Activated T-cell treated with anti-CD3 and anti-CD28 coated beads, Interleukin-2, amount 50 U/mL, for 24 hours (primary cell): Measurements from ENCODE around the gene ZNF280B.
"Not testable (repeated sequence)": the region's sequence is repeated elsewhere in the genome, so short reads cannot be mapped to it uniquely, and the experiment has no call there.

Experiments
- DNase-seq: peaks from one replicate; pipeline ENCODE4 v3.0.0-alpha.2; 2020
- H3K27ac Mint-ChIP-seq: 2 replicates; pipeline ENCODE4 v1.8.0; 2020; ENCODE audit warnings: mild to moderate bottlenecking, mixed read lengths
- H3K27me3 Mint-ChIP-seq: 2 replicates; pipeline ENCODE4 v1.8.0; 2020; ENCODE audit warnings: mixed read lengths
- H3K36me3 Mint-ChIP-seq: 2 replicates; pipeline ENCODE4 v1.8.0; 2020; ENCODE audit warnings: low read depth, mixed read lengths
- H3K4me1 Mint-ChIP-seq: 2 replicates; pipeline ENCODE4 v1.8.0; 2020; ENCODE audit warnings: low read depth, mixed read lengths
- H3K4me3 Mint-ChIP-seq: 2 replicates; pipeline ENCODE4 v1.8.0; 2020; ENCODE audit warnings: mild to moderate bottlenecking, moderate library complexity, mixed read lengths
- H3K9me3 Mint-ChIP-seq: 2 replicates; pipeline ENCODE4 v1.8.0; 2020; ENCODE audit warnings: mixed read lengths

The ZNF280B gene

GRCh38 chr22:22546490-22546889 is 37.9 kb upstream of the ZNF280B start:
- no peak overlapping the region for H3K27ac Mint-ChIP-seq
- no peaks in the 10 kb centered on the region for H3K9me3 Mint-ChIP-seq
- H3K4me3 Mint-ChIP-seq, result no peak overlapping the region
- no peaks in the 10 kb centered on the region for H3K36me3 Mint-ChIP-seq
- no peaks in the 10 kb centered on the region for H3K27me3 Mint-ChIP-seq
- no peaks in the 10 kb centered on the region for H3K4me1 Mint-ChIP-seq
- DNase-seq, result no peak

DNA sequence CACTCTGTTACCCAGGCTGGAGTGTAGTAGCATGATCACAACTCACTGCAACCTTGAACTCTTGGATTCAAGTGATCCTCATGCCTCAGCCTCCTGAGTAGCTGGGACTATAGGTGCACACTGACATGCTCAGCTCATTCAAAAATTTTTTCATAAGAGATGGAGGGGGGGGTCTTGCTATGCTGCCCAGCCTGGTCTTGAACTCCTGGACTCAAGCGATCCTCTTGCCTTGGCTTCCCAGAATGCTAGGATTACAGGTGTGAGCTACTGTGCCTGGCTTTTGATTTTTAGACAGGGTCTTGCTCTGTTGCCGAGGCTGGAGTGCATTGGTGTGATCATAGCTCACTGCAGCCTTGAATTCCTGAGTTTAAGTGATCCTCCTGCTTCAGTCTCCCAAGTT is 36.5 kb upstream of the ZNF280B start:
- no peak overlapping the region for H3K27ac Mint-ChIP-seq
- DNase-seq, result no peak
- no peaks in the 10 kb centered on the region for H3K36me3 Mint-ChIP-seq
- H3K27me3 Mint-ChIP-seq, result peaks cover 4% of the 10 kb centered on the region
- H3K4me3 Mint-ChIP-seq, result no peak overlapping the region
- no peaks in the 10 kb centered on the region for H3K9me3 Mint-ChIP-seq
- no peaks in the 10 kb centered on the region for H3K4me1 Mint-ChIP-seq

DNA sequence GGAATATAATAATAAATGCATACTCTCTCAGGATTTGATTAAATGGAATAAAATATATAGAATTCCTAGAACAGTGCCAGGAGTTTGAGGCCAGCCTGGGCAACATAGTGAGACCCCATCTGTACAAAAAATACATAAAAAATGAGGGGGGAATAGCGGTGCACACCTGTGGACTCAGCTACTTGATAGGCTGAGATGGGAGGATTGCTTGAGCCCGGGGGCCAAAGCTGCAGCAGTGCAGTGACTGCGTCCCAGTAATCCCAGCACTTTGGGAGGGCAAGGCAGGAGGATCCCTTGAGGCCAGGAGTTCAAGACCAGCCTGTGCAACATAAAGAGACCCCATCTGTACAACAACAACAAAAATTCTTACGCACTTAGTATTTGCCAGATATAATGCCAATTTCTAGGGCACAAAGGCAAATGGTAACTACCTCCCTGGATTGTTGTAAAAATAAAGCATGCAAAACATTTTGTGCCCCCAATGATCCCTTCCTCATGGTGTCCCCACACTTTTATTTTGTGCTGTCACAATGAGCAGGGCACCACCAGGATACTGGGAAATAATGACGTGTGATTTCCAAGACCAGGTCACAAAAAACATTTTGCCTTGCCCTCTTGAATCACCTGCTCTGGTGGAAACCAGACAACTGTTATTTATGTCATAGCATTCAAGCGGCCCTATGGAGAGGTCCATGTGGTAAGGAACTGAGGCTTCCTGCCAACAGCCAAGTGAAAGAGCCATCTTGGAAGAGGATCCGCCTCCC is 29.9 kb upstream of the ZNF280B start:
- H3K27ac Mint-ChIP-seq, result no peak overlapping the region

GRCh38 chr22:22536916-22537315 is 28.4 kb upstream of the ZNF280B start:
- peaks cover 14% of the 10 kb centered on the region for H3K27me3 Mint-ChIP-seq
- H3K27ac Mint-ChIP-seq, result no peak overlapping the region

More for the DNA sequence above, 29.9 kb upstream of the ZNF280B start:
- no peak overlapping the region for H3K4me3 Mint-ChIP-seq
- DNase-seq, result no peak
- no peaks in the 10 kb centered on the region for H3K4me1 Mint-ChIP-seq
- H3K9me3 Mint-ChIP-seq, result no peaks in the 10 kb centered on the region
- H3K36me3 Mint-ChIP-seq, result no peaks in the 10 kb centered on the region
- H3K27me3 Mint-ChIP-seq, result peaks cover 14% of the 10 kb centered on the region

DNA sequence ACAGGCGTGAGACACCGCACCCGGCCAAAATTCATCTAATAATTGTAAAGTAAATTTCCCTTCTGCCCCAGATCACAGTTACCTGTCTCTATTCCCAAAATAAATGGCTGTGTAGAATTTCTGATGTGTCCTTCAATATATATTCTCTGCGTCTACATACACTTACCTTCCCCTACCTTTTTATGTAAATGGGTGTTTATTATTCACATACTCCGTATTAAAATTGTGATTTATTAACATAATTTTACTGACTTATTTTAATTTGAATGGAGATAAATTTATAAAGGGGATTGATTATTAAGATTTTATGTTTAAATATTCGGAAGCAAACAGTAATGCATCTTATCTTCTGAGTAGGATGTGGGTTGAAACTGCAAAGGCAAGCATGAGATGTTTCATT is 28.0 kb upstream of the ZNF280B start:
- Mint-ChIP-seq H3K36me3 (no peaks in the 10 kb centered on the region), H3K4me1 (no peaks in the 10 kb centered on the region), H3K9me3 (no peaks in the 10 kb centered on the region), H3K4me3 (no peak overlapping the region), H3K27ac (no peak overlapping the region), H3K27me3 (peaks cover 14% of the 10 kb centered on the region)
- DNase-seq, result no peak

More at GRCh38 chr22:22536916-22537315, 28.4 kb upstream of the ZNF280B start:
- Mint-ChIP-seq H3K4me3 (no peak overlapping the region), H3K36me3 (no peaks in the 10 kb centered on the region), H3K9me3 (no peaks in the 10 kb centered on the region), H3K4me1 (no peaks in the 10 kb centered on the region)
- no peak for DNase-seq

DNA sequence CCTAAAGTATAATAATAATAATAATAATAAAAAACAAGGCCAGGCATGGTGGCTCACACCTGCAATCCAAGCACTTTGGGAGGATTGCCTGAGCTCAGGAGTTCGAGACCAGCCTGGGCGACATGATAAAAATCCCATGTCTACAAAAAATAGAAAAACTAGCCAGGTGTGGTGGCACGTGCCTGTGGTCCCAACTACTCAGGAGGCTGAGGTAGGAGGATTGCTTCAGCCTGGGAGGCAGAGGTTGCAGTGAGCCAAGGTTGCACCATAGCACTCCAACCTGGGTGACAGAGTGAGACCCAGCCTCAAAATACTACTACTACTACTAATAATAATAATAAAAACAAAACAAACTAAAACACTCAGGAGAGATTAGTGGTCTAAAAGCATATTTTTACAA is 27.1 kb upstream of the ZNF280B start:
- Mint-ChIP-seq H3K9me3 (no peaks in the 10 kb centered on the region), H3K4me1 (no peaks in the 10 kb centered on the region), H3K36me3 (no peaks in the 10 kb centered on the region), H3K4me3 (no peak overlapping the region), H3K27me3 (peaks cover 14% of the 10 kb centered on the region), H3K27ac (no peak overlapping the region)
- DNase-seq, result no peak

DNA sequence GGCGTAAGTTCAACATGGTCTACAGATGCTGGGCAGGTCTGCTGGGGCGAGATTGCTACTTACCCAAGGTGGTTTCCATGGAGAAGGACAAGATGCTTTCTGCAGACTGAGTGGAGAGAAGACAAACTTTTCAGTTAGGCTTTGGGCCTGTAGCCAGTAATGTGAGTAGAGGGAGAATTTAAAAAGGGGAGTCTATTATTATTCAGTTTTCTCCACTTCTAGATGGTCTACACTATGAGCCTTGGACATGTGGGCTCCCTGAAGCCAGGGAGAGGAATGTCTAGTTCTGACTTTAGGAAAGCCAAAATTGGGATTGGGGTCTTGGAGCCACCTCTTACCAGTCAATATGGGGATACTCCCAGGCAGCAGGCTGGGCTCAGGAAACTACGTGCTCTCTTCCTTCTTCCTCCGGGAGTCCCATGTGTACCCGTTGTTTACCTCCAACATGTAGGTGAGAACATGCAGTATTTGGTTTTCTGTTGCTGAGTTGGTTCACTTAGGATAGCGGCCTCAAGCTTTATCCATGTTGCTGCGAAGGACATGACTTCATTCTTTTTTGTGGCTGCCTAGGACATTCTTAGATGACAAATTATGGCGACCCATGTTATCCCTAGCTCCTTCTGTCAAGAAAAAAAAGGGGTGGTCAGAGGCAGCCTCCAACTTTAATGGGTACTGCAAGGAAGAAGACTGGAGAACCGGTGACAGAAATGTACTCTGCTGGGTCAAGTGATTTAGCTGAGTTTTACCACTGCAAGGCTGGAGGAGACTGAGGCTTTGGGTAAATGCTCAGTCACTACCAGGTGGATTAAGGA is 26.3 kb upstream of the ZNF280B start:
- Mint-ChIP-seq H3K9me3 (no peaks in the 10 kb centered on the region), H3K36me3 (no peaks in the 10 kb centered on the region), H3K4me3 (no peak overlapping the region), H3K27me3 (peaks cover 8% of the 10 kb centered on the region), H3K27ac (no peak overlapping the region), H3K4me1 (no peaks in the 10 kb centered on the region)
- no peak for DNase-seq

DNA sequence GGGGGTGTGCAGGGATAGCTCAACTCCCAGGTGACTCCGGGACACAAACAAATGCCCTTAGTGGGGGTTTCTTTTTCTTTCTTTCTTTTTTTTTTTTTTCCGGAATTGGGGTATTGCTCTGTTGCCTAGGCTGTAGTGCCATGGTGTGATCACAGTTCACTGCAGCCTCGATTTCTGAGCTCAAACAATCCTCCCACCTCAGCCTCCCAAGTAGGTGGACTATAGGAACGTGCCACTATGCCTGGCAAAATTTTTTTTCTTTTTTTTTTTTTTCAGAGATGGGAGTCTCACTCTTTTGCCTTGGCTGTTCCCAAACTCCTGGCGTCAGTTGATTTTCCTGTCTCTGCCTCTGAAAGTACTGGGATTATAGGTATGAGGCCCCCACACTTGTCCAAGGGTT is 25.3 kb upstream of the ZNF280B start:
- DNase-seq, result no peak
- Mint-ChIP-seq H3K4me3 (no peak overlapping the region), H3K36me3 (no peaks in the 10 kb centered on the region), H3K9me3 (no peaks in the 10 kb centered on the region), H3K27me3 (peaks cover 13% of the 10 kb centered on the region), H3K27ac (no peak overlapping the region), H3K4me1 (no peaks in the 10 kb centered on the region)

- no peak overlapping the region for H3K4me3 Mint-ChIP-seq
- no peaks in the 10 kb centered on the region for H3K4me1 Mint-ChIP-seq
- DNase-seq, result no peak
- H3K36me3 Mint-ChIP-seq, result no peaks in the 10 kb centered on the region
- H3K9me3 Mint-ChIP-seq, result no peaks in the 10 kb centered on the region
- peaks cover 9% of the 10 kb centered on the region for H3K27me3 Mint-ChIP-seq
- H3K27ac Mint-ChIP-seq, result no peak overlapping the region
These were observed 24.9 kb upstream of the ZNF280B start for GRCh38 chr22:22533417-22533816.

GRCh38 chr22:22532547-22533071 is 24.1 kb upstream of the ZNF280B start:
- H3K27ac Mint-ChIP-seq, H3K4me1 Mint-ChIP-seq, H3K4me3 Mint-ChIP-seq, H3K36me3 Mint-ChIP-seq, H3K9me3 Mint-ChIP-seq, H3K27me3 Mint-ChIP-seq, DNase-seq: not testable (repeated sequence)

DNA sequence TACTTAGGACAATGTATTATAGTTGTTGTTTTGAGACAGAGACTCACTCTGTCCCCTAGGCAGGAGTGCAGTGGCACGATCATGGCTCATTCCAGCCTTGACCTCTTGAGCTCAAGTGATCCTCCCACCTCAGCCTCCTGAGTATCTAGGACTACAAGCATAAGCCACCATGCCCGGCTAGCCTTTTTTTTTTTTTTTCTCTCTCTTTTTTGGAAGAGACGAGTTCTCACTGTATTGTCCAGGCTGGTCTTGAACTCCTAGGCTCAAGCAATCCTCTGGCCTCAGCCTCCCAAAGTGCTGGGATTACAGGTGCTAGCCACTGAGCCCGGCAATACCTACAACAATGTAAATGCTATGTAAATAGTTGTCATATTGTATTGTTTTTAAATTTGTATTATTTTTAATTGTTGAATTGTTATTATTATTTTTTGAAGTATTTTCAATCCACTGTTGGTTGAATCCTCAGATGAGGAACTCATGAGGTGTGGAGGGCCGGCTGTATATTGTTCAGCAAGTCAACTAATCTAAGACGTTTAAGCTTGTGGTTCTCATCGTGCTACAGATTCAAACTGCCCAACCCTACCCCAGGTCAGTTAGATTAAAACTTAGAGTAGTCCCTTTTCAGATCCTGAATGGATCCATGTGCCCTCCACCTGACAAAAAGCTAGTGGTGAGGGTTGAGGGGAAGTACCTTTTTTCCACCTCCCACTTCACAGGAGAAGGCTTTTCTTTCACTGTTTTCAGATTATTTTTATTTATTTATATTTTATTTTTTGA is 23.4 kb upstream of the ZNF280B start:
- Mint-ChIP-seq H3K4me3 (no peak overlapping the region), H3K27ac (no peak overlapping the region), H3K9me3 (no peaks in the 10 kb centered on the region), H3K4me1 (peaks cover 1% of the 10 kb centered on the region), H3K27me3 (peaks cover 9% of the 10 kb centered on the region), H3K36me3 (no peaks in the 10 kb centered on the region)
- DNase-seq, result no peak

GRCh38 chr22:22528780-22529179 is 20.2 kb upstream of the ZNF280B start:
- Mint-ChIP-seq H3K36me3 (no peaks in the 10 kb centered on the region), H3K4me3 (no peak overlapping the region), H3K4me1 (peaks cover 1% of the 10 kb centered on the region), H3K27ac (no peak overlapping the region), H3K27me3 (peaks cover 12% of the 10 kb centered on the region), H3K9me3 (no peaks in the 10 kb centered on the region)
- DNase-seq, result no peak

DNA sequence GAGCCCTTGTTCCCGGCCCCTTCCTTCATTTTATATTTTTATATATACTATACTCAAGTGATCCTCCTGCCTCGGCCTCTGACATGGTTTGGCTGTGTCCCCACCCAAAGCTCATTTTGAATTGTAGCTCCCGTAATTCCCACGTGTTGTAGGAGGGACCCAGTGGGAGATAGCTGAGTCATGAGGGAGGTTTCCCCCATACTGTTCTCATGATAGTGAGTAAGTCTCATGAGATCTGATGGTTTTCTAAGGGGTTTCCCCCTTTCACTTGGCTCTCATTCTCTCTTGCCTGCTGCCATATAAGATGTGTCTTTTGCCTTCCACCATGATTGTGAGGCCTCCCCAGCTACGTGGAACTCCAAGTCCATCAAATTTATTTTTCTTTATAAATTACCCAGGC is 18.8 kb upstream of the ZNF280B start:
- H3K36me3 Mint-ChIP-seq, result no peaks in the 10 kb centered on the region
- no peaks in the 10 kb centered on the region for H3K9me3 Mint-ChIP-seq
- no peak overlapping the region for H3K27ac Mint-ChIP-seq
- no peak for DNase-seq
- H3K4me3 Mint-ChIP-seq, result no peak overlapping the region
- peaks cover 1% of the 10 kb centered on the region for H3K4me1 Mint-ChIP-seq
- peaks cover 17% of the 10 kb centered on the region for H3K27me3 Mint-ChIP-seq

GRCh38 chr22:22526125-22526912 is 17.8 kb upstream of the ZNF280B start:
- Mint-ChIP-seq H3K4me3 (no peak overlapping the region), H3K9me3 (no peaks in the 10 kb centered on the region), H3K27ac (no peak overlapping the region), H3K27me3 (peaks cover 17% of the 10 kb centered on the region), H3K4me1 (peaks cover 1% of the 10 kb centered on the region), H3K36me3 (no peaks in the 10 kb centered on the region)
- no peak for DNase-seq
